Stimulated activated CD8-positive, alpha-beta memory T cell treated with anti-CD3 and anti-CD28 coated beads, Interleukin-15, amount 100 ng/mL, for 4 hours (primary cell): ENCODE results near the gene PCLAF.
"Not testable (repeated sequence)": the region's sequence is repeated elsewhere in the genome, so short reads cannot be mapped to it uniquely, and the experiment has no call there.

Source experiments
- DNase-seq, 2 donors: peaks; one replicate each; pipeline ENCODE4 v3.0.0-alpha.2; 2020; ENCODE audit warnings: low read depth in 2 of 2

PCLAF gene, protein sequence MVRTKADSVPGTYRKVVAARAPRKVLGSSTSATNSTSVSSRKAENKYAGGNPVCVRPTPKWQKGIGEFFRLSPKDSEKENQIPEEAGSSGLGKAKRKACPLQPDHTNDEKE

DNA sequence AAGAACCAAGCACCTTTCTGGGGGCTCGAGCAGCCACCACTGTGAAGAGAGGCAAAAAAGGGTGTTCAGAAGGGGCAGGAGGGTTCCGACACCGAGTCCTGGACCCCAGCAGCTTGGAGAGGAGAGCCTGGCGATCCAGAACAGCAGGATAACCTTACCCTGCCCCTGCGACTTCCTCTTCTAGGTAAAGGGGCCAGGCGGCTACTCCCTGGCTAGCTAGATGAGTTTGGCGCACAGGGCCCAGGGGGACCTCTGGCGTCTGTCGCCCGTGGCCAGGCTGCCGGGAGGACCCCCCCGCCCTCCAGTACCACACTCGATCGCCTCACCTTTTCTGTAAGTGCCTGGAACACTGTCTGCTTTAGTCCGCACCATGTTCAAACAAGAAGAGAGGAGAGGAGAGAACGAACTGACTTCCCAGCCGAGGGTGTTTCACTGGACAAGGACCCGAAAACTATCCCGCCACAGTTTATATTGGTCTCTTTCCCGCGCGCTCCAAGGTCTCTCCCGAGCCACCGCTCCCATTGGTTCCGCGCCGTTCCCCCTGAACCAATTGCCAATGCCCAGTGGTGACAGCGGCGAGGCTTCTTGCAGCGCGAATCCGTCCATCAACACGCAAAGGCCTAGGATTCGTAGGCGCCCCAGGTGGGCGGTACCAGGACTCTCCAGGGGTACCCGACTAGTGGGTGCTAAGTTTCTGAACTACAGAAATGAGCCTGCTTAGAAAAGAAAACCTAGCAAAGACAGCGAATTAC is at the start of gene PCLAF:
TSS of gene PCLAF (minus strand) at position 442 of the 752 bp plus-strand sequence. CDS start at position 372, 70 bp downstream.
- peak; percentile 75 to 82 for DNase-seq

DNA sequence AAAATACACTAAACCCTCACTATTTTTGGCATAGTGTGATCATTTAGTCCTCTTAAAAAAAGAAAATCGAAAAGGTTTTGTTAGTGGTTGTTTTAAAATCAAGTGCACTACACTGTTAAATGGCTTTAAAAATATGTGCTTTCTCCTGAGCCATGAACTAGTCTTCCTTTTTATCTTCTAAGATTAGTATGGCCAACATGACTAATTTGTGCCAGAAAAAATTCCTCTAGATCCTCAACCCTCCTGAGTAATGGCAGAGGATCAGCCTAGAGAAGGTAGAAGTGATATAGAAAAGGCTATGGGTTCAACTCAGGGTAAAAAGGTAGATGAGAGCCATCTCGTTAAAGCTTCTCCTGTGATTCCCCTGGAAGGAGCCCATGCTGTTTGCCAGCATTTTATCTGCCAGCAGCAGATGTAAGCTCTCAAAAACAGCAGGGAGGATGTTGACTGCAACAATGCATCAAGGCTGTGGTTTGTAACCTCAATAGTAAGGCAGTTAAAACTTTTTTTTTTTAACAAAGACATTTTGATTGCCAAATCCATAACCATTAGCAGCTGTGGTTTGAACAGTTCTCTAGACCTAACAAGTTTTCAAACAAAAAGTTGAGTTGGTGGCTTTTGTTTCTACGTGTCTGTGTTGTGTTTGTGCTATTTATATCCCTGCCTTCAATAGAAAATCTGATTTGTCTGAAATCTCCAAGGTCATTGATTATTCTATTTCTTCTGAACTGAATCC is 48.9 kb upstream of the PCLAF start:
- peak in 1 of 2 donors; percentile 3 for DNase-seq

DNA sequence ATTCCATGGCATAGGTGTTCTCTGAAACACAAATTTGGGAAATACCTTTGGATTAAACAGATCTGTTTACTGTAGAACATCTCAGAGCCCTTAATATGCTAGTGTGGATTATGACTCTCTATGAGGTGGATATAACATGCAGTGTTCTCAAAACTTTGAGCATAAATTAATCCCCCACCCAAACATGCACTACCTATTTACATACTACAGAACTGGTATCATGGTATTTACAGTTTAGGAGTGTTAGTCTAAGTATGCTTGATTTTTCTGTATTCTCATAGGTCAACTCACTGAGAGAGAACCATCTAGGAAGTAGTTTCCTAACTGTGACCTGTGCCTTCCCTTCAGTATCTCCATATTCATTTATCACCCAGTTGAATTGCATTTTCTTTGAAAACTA is 48.2 kb upstream of the PCLAF start:
- DNase-seq = no peak

DNA sequence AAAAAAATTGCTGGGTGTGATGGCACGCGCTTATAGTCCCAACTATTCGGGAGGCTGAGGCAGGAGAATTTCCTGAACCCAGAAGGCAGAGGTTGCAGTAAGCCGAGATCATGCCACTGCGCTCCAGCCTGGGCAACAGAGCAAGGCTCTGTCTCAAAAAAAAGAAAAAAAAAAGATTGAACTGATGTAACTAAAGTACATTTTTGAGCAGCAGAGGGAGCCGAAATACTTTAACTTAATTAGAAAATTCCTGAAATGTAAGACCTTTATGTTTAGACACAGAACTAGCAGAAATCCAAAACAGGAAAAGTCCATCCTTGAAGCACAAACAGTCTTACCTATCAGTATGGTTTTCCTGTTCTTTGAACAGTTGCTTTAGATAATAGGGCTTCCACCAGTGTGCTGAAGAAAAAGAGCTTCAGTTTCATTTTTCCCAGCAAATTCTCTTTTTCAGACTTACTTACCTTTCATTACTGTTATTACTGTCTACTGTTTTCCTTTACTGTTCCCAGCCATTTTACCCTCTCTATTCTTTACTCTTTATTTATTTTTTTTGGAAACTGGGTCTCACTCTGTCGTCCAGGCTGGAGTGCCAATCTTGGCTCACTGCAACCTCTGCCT is 45.7 kb upstream of the PCLAF start:
- no peak for DNase-seq

DNA sequence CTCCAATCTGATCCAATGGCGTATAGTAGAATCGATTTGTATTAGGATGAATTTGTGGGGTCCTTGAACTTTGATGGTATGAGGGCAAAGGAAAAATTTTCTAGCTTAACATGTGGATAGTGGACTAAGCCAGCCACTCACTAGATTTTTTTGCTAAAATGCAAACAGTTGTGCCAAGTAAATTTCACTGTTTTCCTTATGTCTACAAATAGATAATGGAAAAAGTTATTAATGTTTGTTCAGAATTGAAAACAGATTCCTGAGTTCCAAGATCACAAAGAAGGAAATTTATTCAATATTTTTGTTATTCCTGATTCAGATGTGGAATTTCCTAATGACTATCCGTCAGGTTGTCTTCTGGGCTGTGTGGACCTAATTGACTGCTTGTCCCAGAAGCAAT is 44.0 kb upstream of the PCLAF start:
- DNase-seq = no peak

DNA sequence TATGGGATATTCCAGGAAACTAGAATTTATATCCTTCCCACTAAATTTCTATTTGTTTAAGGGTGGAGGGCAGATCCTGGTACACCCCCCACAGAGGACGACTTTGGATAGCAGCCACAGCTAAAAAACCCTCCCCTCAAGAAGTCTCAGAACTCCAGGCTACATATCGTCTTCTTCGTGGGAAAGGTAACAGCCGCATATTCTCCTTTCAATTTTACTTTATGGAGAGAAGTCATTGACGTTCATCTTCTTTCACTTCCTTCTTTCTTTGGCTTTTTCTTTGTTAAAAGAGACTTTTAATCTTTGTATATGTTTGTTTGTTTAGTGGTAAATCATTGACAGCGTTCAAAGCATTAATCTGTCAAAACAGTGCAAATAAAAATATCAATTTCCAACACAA is 42.7 kb upstream of the PCLAF start:
- no peak for DNase-seq

DNA sequence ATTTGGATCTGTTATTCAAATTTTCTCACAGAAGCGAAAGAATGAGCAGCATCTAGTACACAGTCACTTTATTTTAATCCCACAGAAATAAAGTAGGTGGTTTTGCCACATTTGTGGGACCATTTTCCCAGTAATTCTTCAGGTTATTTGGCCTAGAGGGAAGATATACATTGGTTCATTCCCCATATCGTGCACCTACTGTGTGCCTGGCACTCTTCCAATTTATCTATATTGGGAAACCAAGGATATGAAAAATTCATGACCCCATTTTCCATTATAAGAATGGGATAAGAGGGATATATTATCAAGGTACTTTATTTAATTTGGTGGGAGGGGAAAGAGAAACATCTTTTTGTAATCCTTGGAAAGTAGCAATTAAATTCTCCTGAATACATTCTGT is 41.5 kb upstream of the PCLAF start:
- no peak for DNase-seq

DNA sequence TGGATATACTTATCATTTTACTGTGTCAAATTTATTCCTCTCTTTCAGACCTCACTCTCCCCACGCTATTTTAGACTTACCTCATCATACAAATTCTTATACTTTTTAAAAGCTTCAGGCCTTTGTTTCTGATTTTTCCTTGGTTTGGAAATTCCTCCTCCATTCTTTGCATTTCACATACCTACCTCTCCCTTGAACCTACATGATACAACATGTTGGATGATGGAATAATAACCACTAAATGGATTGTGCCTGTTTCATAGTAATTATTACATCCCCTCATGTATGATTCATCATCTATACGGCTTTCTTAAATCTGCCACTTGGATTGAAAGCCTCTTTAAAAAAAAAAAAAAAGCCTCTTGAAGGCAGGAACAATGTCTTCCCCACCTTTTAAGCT is 31.0 kb upstream of the PCLAF start:
- no peak for DNase-seq

DNA sequence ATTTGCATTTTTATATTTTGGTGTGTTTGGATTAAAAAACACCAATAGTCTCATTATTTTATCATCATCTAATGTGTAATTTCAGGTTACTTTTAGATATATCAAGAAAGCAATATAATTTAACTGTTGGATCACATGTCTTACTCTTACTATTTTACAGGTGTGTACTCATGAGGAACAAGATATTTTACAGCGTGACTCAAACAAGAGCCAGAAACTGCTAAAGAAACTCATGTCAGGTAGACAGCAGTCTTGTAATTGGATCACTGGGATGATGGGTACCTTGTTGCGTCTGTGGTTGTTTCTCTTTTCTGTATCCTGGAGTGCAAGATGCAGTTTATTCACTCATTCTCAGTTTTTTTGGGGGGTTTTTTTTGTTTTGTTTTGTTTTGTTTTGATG is 19.3 kb upstream of the PCLAF start:
- DNase-seq = no peak

DNA sequence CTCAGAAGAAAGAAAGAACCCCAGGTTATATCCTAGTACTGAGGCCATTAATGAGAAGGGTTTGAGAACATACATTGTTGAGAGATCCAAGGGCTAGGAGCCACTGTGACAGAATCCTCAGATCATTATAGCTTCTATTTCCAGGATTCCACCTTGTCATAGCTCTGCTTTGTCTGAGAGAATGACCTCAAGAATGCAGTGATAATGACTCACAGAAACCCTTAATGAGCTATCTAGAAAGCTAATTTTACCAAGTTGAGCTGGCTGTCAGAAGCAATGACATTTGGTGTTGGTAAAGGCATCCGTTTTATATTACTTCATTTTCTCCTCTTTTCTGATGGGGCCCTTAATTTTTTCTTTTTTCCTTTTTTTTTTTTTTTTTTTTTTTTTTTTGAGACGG is 17.3 kb upstream of the PCLAF start:
- DNase-seq = no peak

DNA sequence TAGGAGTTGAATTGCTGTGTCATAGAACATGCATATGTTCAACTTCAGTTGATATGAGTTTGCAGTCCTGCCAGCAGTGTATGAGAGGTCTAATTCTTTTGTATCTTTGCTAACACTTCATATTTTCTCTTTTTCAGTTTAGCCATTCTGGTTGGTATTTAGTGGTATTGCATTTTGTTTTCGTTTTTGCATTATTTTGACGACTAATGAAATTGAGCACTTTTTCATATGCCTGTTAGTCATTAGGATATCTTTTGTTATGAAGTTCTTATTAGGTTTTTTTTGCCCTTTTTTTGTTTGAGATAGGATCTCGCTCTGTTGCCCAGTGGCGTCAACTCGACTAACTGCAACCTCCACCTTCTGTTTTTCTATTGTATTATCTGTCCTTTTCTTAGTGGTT is 15.5 kb upstream of the PCLAF start:
- DNase-seq = no peak

DNA sequence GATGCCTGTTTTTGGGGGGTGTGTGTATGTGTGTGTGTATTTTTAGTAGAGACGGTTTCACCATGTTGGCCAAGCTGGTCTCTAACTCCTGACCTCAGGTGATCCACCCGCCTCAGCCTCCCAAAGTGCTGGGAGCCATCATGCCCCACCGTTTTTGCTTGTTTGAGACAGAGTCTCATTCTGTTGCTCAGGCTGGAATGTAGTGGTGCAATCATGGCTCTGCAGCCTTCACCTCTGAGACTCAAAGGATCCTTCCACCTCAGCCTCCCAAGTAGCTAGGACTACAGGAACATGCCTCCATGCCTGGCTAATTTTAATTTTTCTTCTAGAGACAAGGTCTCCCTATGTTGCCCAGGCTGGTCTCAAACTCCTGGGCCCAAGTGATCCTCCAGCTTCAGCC is 11.2 kb upstream of the PCLAF start:
- DNase-seq = not testable (repeated sequence)

DNA sequence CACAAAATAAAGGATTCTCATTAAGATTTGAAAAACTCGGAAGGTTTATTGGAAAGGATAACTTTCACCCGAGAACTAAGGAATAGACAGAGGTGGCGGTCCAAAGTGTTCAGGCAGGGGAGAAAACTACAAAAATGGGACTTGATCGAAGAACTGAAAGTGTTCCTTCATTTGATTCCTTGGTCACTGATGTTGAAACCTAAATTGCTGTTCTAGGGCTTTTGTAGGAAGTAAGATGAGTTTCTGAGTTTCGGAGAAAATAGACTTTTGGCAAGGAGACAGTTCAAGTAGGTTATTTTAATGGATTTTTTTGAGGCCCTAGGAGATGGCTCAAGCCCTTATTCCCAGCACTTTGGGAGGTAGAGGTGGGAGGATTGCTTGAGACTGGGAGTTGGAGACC is 7.8 kb upstream of the PCLAF start:
- DNase-seq = no peak

DNA sequence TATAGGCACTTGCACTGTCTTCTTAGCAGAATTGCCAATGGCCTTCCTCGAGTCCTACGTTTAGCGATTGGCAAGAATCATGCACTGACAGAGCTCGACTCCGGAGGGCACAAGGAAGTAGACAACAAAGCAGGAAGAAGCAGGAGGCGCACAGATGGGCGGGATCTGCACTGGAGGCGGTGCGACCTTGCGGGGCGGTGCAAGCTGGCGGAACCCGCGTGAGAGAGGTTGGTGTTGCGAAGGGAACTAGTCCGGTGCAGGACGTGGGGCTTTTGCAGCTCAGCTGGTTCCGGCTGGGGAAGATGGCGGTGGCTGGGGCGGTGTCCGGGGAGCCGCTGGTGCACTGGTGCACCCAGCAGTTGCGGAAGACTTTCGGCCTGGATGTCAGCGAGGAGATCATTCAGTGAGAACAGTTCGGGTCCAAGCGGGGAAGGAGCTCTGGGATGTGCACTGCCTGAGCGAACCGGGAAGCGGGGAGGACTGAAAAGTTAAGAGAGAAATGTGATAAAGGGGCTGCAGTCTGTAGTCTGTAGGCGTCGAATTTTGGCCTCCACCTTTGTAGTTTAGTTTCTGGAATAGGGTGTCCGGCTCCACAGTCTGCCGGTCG is 6.4 kb upstream of the PCLAF start, which contains the start of gene TRIP4:
TSS of gene TRIP4 (plus strand) at position 275 of the 607 bp plus-strand sequence. CDS start at position 303, 28 bp downstream.
- DNase-seq = peak; percentile 88 to 89

DNA sequence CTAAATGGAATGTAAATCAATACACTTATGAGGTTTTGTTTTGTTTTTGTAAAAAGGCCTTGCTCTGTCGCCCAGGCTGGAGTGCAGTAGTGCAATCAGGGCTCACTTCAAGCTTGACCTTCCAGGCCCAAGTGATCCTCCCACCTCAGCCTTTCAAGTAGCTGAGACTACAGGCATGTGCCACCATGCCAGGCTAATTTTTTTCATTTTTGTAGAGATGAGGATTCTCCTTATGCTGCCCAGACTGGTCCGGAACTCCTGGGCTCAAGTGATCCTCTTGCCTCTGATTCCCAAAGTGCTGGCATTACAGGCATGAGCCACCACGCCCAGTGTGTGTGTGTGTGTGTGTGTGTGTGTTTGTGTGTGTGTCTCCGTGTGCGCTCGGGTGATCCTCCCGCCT is 5.0 kb upstream of the PCLAF start:
- no peak for DNase-seq

DNA sequence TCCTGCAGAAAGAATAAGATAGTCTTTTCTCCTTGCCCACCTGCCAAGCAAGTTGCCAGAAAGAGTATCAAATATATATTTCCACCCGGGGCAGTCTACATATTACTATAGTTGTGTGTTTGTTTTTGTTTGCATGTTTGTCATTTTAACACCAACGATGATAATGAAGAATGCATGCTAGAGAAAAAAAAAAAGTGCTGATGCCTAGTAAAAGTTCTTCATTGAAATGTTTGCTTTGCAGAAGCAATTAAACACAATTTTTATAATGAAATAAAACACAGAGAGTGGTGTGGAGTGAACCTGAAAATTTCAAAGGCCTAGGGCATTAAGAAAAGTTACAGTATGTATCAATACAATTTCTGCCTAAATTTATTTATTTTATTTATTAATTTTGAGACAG is 2.5 kb upstream of the PCLAF start:
- no peak for DNase-seq

DNA sequence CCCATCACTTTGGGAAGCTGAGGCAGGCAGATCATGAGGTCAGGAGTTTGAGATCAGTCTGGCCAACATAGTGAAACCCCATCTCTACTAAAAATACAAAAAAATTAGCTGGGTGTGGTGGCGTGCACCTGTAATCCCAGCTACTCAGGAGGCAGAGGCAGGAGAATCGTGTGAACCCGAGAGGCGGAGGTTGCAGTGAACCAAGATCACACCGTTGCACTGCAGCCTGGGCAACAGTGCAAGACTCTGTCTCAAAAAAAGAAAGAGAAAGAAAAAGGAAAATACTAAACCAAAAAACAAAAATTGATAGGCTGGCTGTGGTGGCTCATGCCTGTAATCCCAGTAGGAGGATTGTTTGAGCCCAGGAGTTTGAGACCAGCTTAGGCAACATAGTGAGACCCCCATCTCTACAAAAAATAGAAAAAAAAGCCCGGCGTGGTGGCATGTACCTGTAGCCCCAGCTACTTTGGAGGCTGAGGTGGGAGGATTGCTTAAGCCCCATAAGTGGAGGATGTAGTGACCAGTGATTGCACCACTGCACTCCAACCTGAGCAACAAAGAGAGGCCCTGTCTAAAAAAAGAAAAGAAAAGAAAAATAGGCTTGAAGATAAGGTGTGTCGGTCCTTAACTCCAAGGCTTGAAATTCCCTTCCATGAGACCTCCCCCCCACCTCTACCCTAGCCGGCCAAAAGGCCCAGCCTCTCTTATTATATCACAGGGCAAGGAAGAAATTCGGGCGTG is 941 bp downstream of the PCLAF start:
- not testable (repeated sequence) for DNase-seq

DNA sequence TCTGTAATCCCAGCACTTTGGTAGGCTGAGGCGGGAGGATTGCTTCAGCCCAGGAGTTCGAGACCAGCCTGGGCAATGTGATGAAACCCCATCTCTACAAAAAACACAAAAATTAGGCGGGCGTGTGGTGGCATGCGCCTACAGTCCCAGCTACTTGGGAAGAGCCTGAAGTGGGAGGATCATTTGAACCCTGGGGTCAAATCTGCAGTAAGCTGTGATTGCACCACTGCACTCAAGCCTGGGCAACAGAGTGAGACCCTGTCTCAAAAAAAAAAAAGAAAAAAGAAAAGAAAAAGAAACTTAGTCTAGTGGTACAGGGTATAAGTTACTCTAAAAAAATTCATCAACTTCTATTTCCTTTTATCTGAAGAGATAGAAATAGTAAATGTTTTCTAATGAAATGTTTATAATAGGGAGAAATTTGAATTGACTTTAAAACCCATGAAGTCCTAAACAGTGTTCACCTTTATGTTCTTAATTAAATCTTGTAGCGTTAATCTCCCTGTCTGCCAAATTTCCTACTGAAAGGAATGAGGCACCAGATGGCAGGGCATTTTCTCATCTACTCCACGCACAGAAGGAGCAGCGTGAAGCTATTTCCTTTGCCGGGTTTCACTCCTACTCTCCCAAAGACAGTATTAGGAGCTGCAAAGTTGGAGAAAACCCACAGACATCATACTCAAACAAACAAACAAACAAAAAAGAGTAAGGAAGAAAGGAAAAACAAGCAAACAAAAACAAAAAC is 1.9 kb downstream of the PCLAF start:
- DNase-seq = no peak

DNA sequence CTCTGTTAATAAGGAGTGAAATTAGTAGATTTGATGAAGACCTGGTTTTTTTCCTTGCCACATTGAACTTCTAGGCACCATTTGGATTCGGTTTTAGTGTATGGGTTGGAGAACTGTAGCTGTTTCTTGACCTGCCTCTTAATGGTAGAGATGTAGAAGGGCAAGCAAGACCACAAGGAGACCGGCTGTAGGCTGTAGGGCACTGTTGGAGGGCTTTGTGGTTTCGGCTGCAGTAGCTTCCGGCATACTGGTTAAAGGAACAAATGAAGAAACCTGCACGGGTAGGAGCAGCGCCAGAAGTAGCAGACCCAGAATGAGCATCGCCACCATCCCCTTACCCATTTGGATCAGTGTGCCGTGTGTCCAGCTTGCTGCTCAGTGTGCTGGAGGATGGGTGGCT is 7.9 kb downstream of the PCLAF start:
- DNase-seq = no peak

DNA sequence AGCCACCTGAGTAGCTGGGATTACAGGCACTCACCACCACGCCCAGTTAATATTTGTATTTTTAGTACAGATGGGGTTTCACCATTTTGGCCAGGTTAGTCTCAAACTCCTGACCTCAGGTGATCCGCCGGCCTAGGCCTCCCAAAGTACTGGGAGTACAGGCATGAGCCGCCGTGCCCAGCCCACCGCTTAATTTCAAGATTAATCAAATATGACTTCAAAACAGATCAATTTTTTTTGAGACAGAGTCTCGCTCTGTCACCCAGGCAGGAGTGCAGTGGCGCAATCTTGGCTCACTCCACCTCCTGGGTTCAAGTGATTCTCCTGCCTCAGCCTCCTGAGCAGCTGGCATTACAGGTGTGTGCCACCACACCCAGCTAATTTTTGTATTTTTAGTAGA is 9.9 kb downstream of the PCLAF start:
- not testable (repeated sequence) for DNase-seq
